GM23338 (cell line): ENCODE data around the gene ADAM17. TPM values are rescaled to one million over a fixed set of nuclear protein-coding genes. Genes with fewer than 3 reads are reported as not detected.

Experiments
- ATAC-seq: fragments of 200-7000 bp; cut with Tn5 transposase; 3 replicates; pipeline ENCODE4 v1.9.1; 2020
- DNase-seq: peaks from one replicate; pipeline ENCODE4 v3.0.0-alpha.2; 2015; ENCODE audit warnings: low spot score
- H2AFZ ChIP-seq: fragments of 200-600 bp; sonication (generic); 2 replicates; pipeline ENCODE4 v1.8.0; 2016; ENCODE audit warnings: antibody characterized with exemption, mild to moderate bottlenecking, moderate library complexity
- H3F3A ChIP-seq: fragments of 200-600 bp; sonication (generic); replicated peaks from 2 replicates; pipeline ENCODE4 v1.8.0; 2017; ENCODE audit warnings: antibody characterized with exemption, mixed run types, low read depth
- H3K27ac ChIP-seq: fragments of 200-600 bp; sonication (generic); 2 replicates; pipeline ENCODE4 v1.6.1; 2016; ENCODE audit warnings: low read depth
- H3K27me3 ChIP-seq: fragments of 200-600 bp; sonication (generic); 2 replicates; pipeline ENCODE4 v1.8.0; 2016; ENCODE audit warnings: mild to moderate bottlenecking, mixed run types, moderate library complexity; ENCODE audit not compliant: insufficient read depth
- H3K36me3 ChIP-seq: fragments of 200-600 bp; sonication (generic); 2 replicates; pipeline ENCODE4 v1.8.0; 2016; ENCODE audit warnings: mild to moderate bottlenecking; ENCODE audit not compliant: insufficient read depth
- H3K4me1 ChIP-seq: fragments of 200-600 bp; sonication (generic); 2 replicates; pipeline ENCODE4 v1.8.0; 2016; ENCODE audit warnings: mild to moderate bottlenecking, moderate library complexity; ENCODE audit not compliant: insufficient read depth
- H3K4me2 ChIP-seq: fragments of 200-600 bp; sonication (generic); 2 replicates; pipeline ENCODE4 v1.7.1; 2017; ENCODE audit warnings: mixed run types
- H3K4me3 ChIP-seq: fragments of 200-600 bp; sonication (generic); 2 replicates; pipeline ENCODE4 v1.6.1; 2016; ENCODE audit warnings: mixed run types
- H3K79me2 ChIP-seq: fragments of 200-600 bp; sonication (generic); replicated peaks from 2 replicates; pipeline ENCODE4 v1.8.0; 2017; ENCODE audit warnings: mild to moderate bottlenecking; ENCODE audit not compliant: insufficient read depth
- H3K9me2 ChIP-seq: fragments of 200-600 bp; sonication (generic); 2 replicates; pipeline ENCODE4 v1.8.0; 2017; ENCODE audit not compliant: insufficient read depth
- H4K20me1 ChIP-seq: fragments of 200-600 bp; sonication (generic); replicated peaks from 2 replicates; pipeline ENCODE4 v1.8.0; 2017; ENCODE audit warnings: mild to moderate bottlenecking; ENCODE audit not compliant: insufficient read depth
- H3K27ac Mint-ChIP-seq: 2 replicates; pipeline ENCODE4 v1.8.0; 2020; ENCODE audit warnings: inconsistent platforms, mild to moderate bottlenecking, moderate library complexity, mixed read lengths
- H3K27me3 Mint-ChIP-seq: 3 replicates; pipeline ENCODE4 v1.8.0; 2022; ENCODE audit warnings: low read depth, mild to moderate bottlenecking, moderate library complexity, mixed read lengths, inconsistent platforms; ENCODE audit not compliant: insufficient read depth, poor library complexity
- H3K36me3 Mint-ChIP-seq: 3 replicates; pipeline ENCODE4 v1.8.0; 2021; ENCODE audit warnings: low read depth, mild to moderate bottlenecking, inconsistent platforms, moderate library complexity, mixed read lengths
- H3K4me1 Mint-ChIP-seq: 3 replicates; pipeline ENCODE4 v1.8.0; 2020; ENCODE audit warnings: mild to moderate bottlenecking, inconsistent platforms, mixed read lengths
- H3K4me3 Mint-ChIP-seq: 3 replicates; pipeline ENCODE4 v1.8.0; 2021; ENCODE audit warnings: moderate library complexity, mild to moderate bottlenecking, inconsistent platforms, mixed read lengths
- H3K9me3 Mint-ChIP-seq: 3 replicates; pipeline ENCODE4 v1.8.0; 2020; ENCODE audit warnings: moderate library complexity, mild to moderate bottlenecking, inconsistent platforms, mixed read lengths
- JUNB ChIP-seq: IDR thresholded peaks from one replicate; pipeline ENCODE4 v1.6.1; 2016; ENCODE audit warnings: antibody characterized with exemption; ENCODE audit not compliant: unreplicated experiment
- NANOG ChIP-seq: IDR thresholded peaks from 2 replicates; pipeline ENCODE4 v1.6.1; 2016; ENCODE audit warnings: antibody characterized with exemption, borderline replicate concordance
- POLR2AphosphoS5 ChIP-seq: IDR thresholded peaks from 2 replicates; pipeline ENCODE4 v1.6.1; 2016; ENCODE audit warnings: antibody characterized with exemption, low read depth
- REST ChIP-seq: IDR thresholded peaks from one replicate; pipeline ENCODE4 v1.6.1; 2018; ENCODE audit warnings: antibody characterized with exemption; ENCODE audit not compliant: unreplicated experiment
- STAT1 ChIP-seq: IDR thresholded peaks from one replicate; pipeline ENCODE4 v1.6.1; 2016; ENCODE audit warnings: antibody characterized with exemption; ENCODE audit not compliant: unreplicated experiment
- ZNF462 ChIP-seq: fragments of 250-450 bp; sonication (Bioruptor Pico); IDR thresholded peaks from 2 replicates; pipeline ENCODE4 v1.5.0; 2020; ENCODE audit warnings: mild to moderate bottlenecking, moderate library complexity
- polyA plus RNA-seq: library from polyadenylated mRNA; unstranded; fragments of >200 nt; fragmentation: Nextera tagmentation; extraction: Ambion mirVana; gene quantifications from 2 replicates; pipeline ENCODE4 v1.2.1, GENCODE V29; 2016
- total RNA-seq: library from RNA; depleted of rRNA; stranded (reverse); fragments of >200 nt; shearing (Covaris generic); gene quantifications from 2 replicates; pipeline ENCODE4 v1.2.3, GENCODE V29; 2014

ADAM17 gene
- total and polyA plus RNA-seq, 2 experiments from 2014 or later: 8.3 to 23.5 TPM

- TF ChIP-seq REST: no peak
- no peak for TF ChIP-seq ZNF462 (CRISPR knock-in tag)
- no peak for TF ChIP-seq NANOG
- TF ChIP-seq POLR2AphosphoS5: no peak
- no peak for TF ChIP-seq STAT1
- TF ChIP-seq JUNB: no peak
- H3K27ac ChIP-seq: no peak overlapping the region
- no peak for ATAC-seq
- peaks cover 98% of the 10 kb centered on the region for H3K79me2 ChIP-seq
- H3K27me3 ChIP-seq: no peaks in the 10 kb centered on the region
- H3K4me3 ChIP-seq: no peak overlapping the region
- Mint-ChIP-seq H3K9me3 (peaks cover 30% of the 10 kb centered on the region), H3K27me3 (peaks cover 2% of the 10 kb centered on the region), H3K4me1 (no peaks in the 10 kb centered on the region), H3K36me3 (peaks cover 58% of the 10 kb centered on the region), H3K27ac (no peak overlapping the region), H3K4me3 (no peak overlapping the region)
- no peak overlapping the region for H2AFZ ChIP-seq
- DNase-seq: no peak
- peaks cover 12% of the 10 kb centered on the region for H3K36me3 ChIP-seq
- no peaks in the 10 kb centered on the region for H3K9me2 ChIP-seq
- H3F3A ChIP-seq: no peaks in the 10 kb centered on the region
- H4K20me1 ChIP-seq: peaks cover 79% of the 10 kb centered on the region
- no peak overlapping the region for H3K4me2 ChIP-seq
- H3K4me1 ChIP-seq: no peaks in the 10 kb centered on the region
Observed at GRCh38 chr2:9602412-9602811, 46.8 kb upstream of the ADAM17 start.
